HEK293 (cell line): ENCODE measurements around the gene DPYSL4.

ENCODE experiments used
- CTCF ChIP-seq: fragments of 450-650 bp; formaldehyde crosslinking; IDR thresholded peaks from 2 replicates; pipeline ENCODE4 v1.5.1; 2016; ENCODE audit warnings: missing biosample characterization, missing genetic modification characterization
- REST ChIP-seq: fragments of 450-650 bp; formaldehyde crosslinking; IDR thresholded peaks from 2 replicates; pipeline ENCODE4 v1.5.1; 2016; ENCODE audit warnings: missing biosample characterization, missing genetic modification characterization
- ZBTB8A ChIP-seq: fragments of 450-650 bp; formaldehyde crosslinking; IDR thresholded peaks from 2 replicates; pipeline ENCODE4 v1.5.1; 2016; ENCODE audit warnings: missing biosample characterization, missing genetic modification characterization
- ZNF169 ChIP-seq: fragments of 450-650 bp; formaldehyde crosslinking; IDR thresholded peaks from 2 replicates; pipeline ENCODE4 v1.5.1; 2016; ENCODE audit warnings: missing biosample characterization, missing genetic modification characterization
- ZNF223 ChIP-seq: fragments of 450-650 bp; formaldehyde crosslinking; IDR thresholded peaks from 2 replicates; pipeline ENCODE4 v1.5.1; 2016; ENCODE audit warnings: missing biosample characterization, missing genetic modification characterization
- ZNF274 ChIP-seq, 2 experiments: fragments of 200-500 bp in 1 of 2; fragments of 450-650 bp in 1 of 2; sonication (Bioruptor generic) in 1 of 2; formaldehyde crosslinking in 1 of 2; IDR thresholded peaks; 2 replicates each; pipeline versions ENCODE4 v1.5.1 to v1.6.1; 2014 to 2016; ENCODE audit warnings: borderline replicate concordance in 1 of 2, inconsistent platforms in 1 of 2, low read length in 1 of 2, missing biosample characterization in 1 of 2, missing genetic modification characterization in 1 of 2
- ZNF341 ChIP-seq: fragments of 450-650 bp; formaldehyde crosslinking; IDR thresholded peaks from 2 replicates; pipeline ENCODE4; 2016; ENCODE audit warnings: low read depth, missing biosample characterization, missing genetic modification characterization
- ZNF391 ChIP-seq: fragments of 450-650 bp; formaldehyde crosslinking; IDR thresholded peaks from 2 replicates; pipeline ENCODE4 v1.5.1; 2016; ENCODE audit warnings: low read depth, missing biosample characterization, missing genetic modification characterization, borderline replicate concordance
- ZNF394 ChIP-seq: fragments of 450-650 bp; formaldehyde crosslinking; IDR thresholded peaks from 2 replicates; pipeline ENCODE4 v1.5.1; 2016; ENCODE audit warnings: missing biosample characterization, missing genetic modification characterization, mild to moderate bottlenecking, moderate library complexity, borderline replicate concordance
- ZNF423 ChIP-seq: fragments of 450-650 bp; formaldehyde crosslinking; IDR thresholded peaks from 2 replicates; pipeline ENCODE4 v1.5.1; 2016; ENCODE audit warnings: missing biosample characterization, missing genetic modification characterization
- ZNF529 ChIP-seq: fragments of 450-650 bp; formaldehyde crosslinking; IDR thresholded peaks from 2 replicates; pipeline ENCODE4 v1.5.1; 2017; ENCODE audit warnings: missing genetic modification characterization, missing biosample characterization; ENCODE audit not compliant: insufficient replicate concordance
- ZNF621 ChIP-seq: fragments of 450-650 bp; formaldehyde crosslinking; IDR thresholded peaks from 2 replicates; pipeline ENCODE4 v1.5.1; 2017; ENCODE audit warnings: missing biosample characterization, missing genetic modification characterization
- ZNF626 ChIP-seq: fragments of 450-650 bp; sonication (Bioruptor Pico); formaldehyde crosslinking; IDR thresholded peaks from 2 replicates; pipeline ENCODE4 v1.5.1; 2018; ENCODE audit warnings: missing biosample characterization, missing genetic modification characterization, inconsistent platforms
- TF ChIP-seq, protein P1 (sequence below): fragments of 450-650 bp; formaldehyde crosslinking; conservative IDR thresholded peaks from 2 replicates; pipeline ENCODE4 v1.5.1; 2016; ENCODE audit warnings: low read depth, missing biosample characterization, missing genetic modification characterization

DNA sequence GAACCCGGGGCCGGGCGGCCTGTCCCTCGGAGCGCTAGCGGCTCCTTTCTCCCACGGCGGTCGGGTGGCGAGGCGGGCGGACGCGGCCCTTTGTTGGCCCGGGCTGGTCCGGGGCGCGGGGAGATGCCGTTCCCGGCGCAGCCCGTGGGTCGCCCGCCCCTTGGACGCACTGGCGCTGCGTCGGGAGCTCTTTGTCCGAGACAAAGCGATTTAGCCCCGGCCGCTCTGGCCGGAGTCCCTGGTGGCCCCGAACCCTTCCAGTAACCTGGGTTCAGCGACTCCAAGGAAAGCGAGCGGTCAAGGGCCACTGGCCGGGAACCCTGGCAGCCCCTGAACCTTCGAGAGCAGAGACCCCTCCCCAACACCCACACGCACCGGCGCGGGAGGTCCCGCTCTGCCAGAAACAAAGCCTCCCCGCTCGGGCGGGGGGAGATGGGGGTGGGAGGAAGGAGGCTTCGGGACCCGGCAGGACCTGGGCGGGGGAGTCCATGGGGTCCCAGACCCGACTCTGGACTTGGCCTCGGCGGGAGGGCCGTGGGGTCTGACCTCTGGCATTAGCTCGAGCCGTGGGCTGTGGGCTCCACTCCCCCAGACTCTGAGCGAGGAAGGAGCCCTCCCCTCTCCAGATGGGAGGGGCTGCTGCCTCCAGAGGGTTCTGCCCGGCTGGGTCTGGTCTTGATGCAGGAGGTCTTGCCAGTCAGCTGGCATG, 836 bp downstream of the DPYSL4 start:
- TF ChIP-seq ZNF626 (tag by site-specific recombination) (no peak), ZNF394 (tag by site-specific recombination) (no peak), ZNF391 (no peak), ZNF423 (tag by site-specific recombination) (no peak), ZNF223 (no peak), CTCF (tag by site-specific recombination) (no peak), REST (tag by site-specific recombination) (no peak), ZNF169 (tag by site-specific recombination) (no peak), ZBTB8A (tag by site-specific recombination) (0 out of 2 replicates have a peak, but pooled peaks have one; percentile 15), ZNF341 (no peak), ZNF274 (IDR thresholded peaks at IDR 0.05; ENCODE audit: low read length) (no peak), ZNF274 (tag by site-specific recombination; IDR thresholded peaks at IDR 0.05; ENCODE audit: borderline replicate concordance) (no peak), ZNF621 (tag by site-specific recombination) (no peak), ZNF529 (tag by site-specific recombination) (no peak)
- TF ChIP-seq, protein P1, sequence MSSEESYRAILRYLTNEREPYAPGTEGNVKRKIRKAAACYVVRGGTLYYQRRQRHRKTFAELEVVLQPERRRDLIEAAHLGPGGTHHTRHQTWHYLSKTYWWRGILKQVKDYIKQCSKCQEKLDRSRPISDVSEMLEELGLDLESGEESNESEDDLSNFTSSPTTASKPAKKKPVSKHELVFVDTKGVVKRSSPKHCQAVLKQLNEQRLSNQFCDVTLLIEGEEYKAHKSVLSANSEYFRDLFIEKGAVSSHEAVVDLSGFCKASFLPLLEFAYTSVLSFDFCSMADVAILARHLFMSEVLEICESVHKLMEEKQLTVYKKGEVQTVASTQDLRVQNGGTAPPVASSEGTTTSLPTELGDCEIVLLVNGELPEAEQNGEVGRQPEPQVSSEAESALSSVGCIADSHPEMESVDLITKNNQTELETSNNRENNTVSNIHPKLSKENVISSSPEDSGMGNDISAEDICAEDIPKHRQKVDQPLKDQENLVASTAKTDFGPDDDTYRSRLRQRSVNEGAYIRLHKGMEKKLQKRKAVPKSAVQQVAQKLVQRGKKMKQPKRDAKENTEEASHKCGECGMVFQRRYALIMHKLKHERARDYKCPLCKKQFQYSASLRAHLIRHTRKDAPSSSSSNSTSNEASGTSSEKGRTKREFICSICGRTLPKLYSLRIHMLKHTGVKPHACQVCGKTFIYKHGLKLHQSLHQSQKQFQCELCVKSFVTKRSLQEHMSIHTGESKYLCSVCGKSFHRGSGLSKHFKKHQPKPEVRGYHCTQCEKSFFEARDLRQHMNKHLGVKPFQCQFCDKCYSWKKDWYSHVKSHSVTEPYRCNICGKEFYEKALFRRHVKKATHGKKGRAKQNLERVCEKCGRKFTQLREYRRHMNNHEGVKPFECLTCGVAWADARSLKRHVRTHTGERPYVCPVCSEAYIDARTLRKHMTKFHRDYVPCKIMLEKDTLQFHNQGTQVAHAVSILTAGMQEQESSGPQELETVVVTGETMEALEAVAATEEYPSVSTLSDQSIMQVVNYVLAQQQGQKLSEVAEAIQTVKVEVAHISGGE (tag by site-specific recombination): no peak
